ENCODE measurements around the gene CCDC92.
"Not testable (repeated sequence)": the region's sequence is repeated elsewhere in the genome, so short reads cannot be mapped to it uniquely, and the experiment has no call there.

Gene CCDC92

GRCh38 chr12:123948796-123949769 lies 23.5 kb downstream of the CCDC92 start:
- DNase-seq: no peak

- DNase-seq: no peak
Measured at GRCh38 chr12:123948401-123948795, 24.2 kb downstream of the CCDC92 start.

- not testable (repeated sequence) for DNase-seq
Measured at GRCh38 chr12:123947531-123947930, 25.1 kb downstream of the CCDC92 start.

GRCh38 chr12:123946516-123947505 lies 25.8 kb downstream of the CCDC92 start:
- DNase-seq: not testable (repeated sequence)

GRCh38 chr12:123946152-123946515 lies 26.5 kb downstream of the CCDC92 start:
- DNase-seq: no peak

- DNase-seq: no peak
Measured at GRCh38 chr12:123945287-123946151, 27.1 kb downstream of the CCDC92 start.

- DNase-seq: no peak
Measured at GRCh38 chr12:123944696-123945095, 27.9 kb downstream of the CCDC92 start.

- DNase-seq: no peak
Measured at GRCh38 chr12:123943816-123944215, 28.8 kb downstream of the CCDC92 start.

GRCh38 chr12:123942911-123943648 lies 29.6 kb downstream of the CCDC92 start:
- no peak for DNase-seq

GRCh38 chr12:123942238-123942653 lies 30.4 kb downstream of the CCDC92 start:
- DNase-seq: no peak

GRCh38 chr12:123941624-123942237 lies 30.9 kb downstream of the CCDC92 start:
- DNase-seq: no peak

- DNase-seq: no peak
Measured at GRCh38 chr12:123941000-123941399, 31.6 kb downstream of the CCDC92 start.

GRCh38 chr12:123940627-123940966 lies 32.0 kb downstream of the CCDC92 start:
- DNase-seq: no peak

- no peak for DNase-seq
Measured at GRCh38 chr12:123939716-123940626, 32.7 kb downstream of the CCDC92 start.

- no peak for DNase-seq
Measured at GRCh38 chr12:123938679-123939480, 33.8 kb downstream of the CCDC92 start.

GRCh38 chr12:123937707-123938591 lies 34.7 kb downstream of the CCDC92 start:
- DNase-seq: peak; percentile 50

- DNase-seq: no peak
Measured at GRCh38 chr12:123936956-123937706, 35.5 kb downstream of the CCDC92 start.

Data from stimulated activated CD4-positive, alpha-beta T cell treated with anti-CD3 and anti-CD28 coated beads, Interleukin-1b, Interleukin-23, amount 100 ng/mL, for 48 hours (primary cell).